BJ (cell line): ENCODE data around the gene ADIRF. TPM values are rescaled to one million over a fixed set of nuclear protein-coding genes. Genes with fewer than 3 reads are reported as not detected.

Experiments
- CTCF ChIA-PET: fragments of 350-600 bp; formaldehyde crosslinking; extraction: SDS; loops from one replicate; lab custom pipeline; 2021; ENCODE audit warnings: antibody characterized with exemption, inconsistent platforms; lab: Yijun Ruan, JAX
- POLR2A ChIA-PET: fragments of 300-600 bp; sonication (Branson Sonifier 250); formaldehyde crosslinking; extraction: SDS; loops from one replicate; lab custom pipeline; 2021; ENCODE audit warnings: antibody characterized with exemption; lab: Charles Lee
- DNase-seq: peaks from one replicate; pipeline ENCODE4 v3.0.0-alpha.2; 2011; ENCODE audit warnings: low read depth
- H3K27me3 ChIP-seq: 2 replicates; pipeline ENCODE4 v1.6.0; 2011; ENCODE audit warnings: low read length; ENCODE audit not compliant: control insufficient read depth, insufficient read depth
- H3K36me3 ChIP-seq: 2 replicates; pipeline ENCODE4 v1.5.1; 2011; ENCODE audit warnings: low read length; ENCODE audit not compliant: control insufficient read depth, insufficient read depth
- H3K4me3 ChIP-seq: 2 replicates; pipeline ENCODE4 v1.5.1; 2011; ENCODE audit warnings: low read depth, mild to moderate bottlenecking, control low read depth, low read length
- polyA plus RNA-seq: library from polyadenylated mRNA; depleted of rRNA; stranded (reverse); fragments of >200 nt; gene quantifications from 2 replicates; pipeline ENCODE4 v1.2.3, GENCODE V29; 2011
- TF ChIP-seq, protein P1 (sequence below): IDR thresholded peaks from 2 replicates; pipeline ENCODE4 v1.5.1; 2011; ENCODE audit warnings: low read depth, mild to moderate bottlenecking, control low read depth, inconsistent platforms, low read length, moderate library complexity; ENCODE audit not compliant: insufficient read depth

The ADIRF gene
- polyA plus RNA-seq, 1 experiment, result 64.4 TPM

DNA sequence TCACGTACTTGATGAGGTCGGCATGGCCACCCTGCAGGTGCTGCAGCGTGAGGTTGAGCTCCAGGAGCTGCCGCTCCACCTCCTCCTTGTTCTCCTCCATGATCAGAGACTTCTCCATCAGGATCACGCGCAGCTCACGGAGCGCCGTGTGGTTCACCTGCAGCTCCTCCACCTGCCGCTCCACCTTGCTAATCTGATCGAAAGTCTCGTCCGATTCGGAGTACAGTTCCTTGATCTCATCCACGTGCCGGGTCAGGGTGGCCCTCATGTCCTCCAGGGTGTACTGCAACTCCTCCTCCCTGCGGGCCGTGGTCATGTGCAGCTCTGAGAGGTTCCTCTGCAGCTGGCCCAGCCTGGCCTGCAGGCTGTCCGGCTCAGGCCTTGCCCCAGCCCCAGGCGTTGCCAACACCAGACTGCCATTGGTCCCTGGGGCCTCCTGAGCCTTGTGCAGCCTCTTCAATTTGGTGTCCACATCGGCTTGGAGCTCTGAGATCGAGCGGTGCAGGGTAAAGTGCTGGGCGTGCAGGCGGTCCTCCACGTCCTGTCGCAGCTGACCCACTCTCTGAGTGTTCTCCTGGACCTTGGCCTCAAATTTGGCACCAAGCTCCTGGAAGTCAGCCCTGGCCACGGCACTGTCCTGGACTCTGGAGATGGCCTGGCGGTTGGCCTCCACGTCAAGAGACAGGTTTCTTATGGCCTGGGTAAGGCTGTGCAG, 24.8 kb upstream of the ADIRF start:
- POLR2A ChIA-PET, result interaction anchor here (0.5 kb wide), 1 partner anchor 25 kb away, joined by 8 read pairs; no protein-coding TSS in a partner anchor

DNA sequence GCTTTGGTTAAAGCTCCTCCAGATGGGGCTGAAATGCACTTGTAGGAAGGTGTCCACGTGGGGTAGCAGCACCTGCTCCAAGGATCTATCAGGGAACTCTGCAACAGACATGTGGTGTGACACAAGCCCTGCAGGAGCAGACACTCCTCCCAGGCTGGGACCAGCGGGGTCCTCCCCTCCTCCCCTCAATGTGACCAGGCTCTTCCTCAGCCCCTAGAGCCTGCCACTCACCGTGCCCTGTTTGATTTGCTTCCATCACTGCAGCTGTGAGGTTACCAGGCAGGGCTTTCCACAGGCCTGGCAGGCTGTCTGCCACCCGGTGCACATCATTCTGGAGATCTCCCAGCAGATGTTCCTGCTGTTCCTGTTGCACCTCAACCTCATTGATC, 24.3 kb upstream of the ADIRF start:
- H3K4me3 ChIP-seq, result no peak overlapping the region
- ChIA-PET CTCF (interaction anchor here (1.9 to 15.4 kb wide), 2 partner anchors 18 to 256 kb away, joined by 8 to 346 read pairs; partner anchors contain the start of genes ADIRF, MMRN2 and SNCG), POLR2A (no interaction called here)
- no peaks in the 10 kb centered on the region for H3K27me3 ChIP-seq
- TF ChIP-seq, protein P1, sequence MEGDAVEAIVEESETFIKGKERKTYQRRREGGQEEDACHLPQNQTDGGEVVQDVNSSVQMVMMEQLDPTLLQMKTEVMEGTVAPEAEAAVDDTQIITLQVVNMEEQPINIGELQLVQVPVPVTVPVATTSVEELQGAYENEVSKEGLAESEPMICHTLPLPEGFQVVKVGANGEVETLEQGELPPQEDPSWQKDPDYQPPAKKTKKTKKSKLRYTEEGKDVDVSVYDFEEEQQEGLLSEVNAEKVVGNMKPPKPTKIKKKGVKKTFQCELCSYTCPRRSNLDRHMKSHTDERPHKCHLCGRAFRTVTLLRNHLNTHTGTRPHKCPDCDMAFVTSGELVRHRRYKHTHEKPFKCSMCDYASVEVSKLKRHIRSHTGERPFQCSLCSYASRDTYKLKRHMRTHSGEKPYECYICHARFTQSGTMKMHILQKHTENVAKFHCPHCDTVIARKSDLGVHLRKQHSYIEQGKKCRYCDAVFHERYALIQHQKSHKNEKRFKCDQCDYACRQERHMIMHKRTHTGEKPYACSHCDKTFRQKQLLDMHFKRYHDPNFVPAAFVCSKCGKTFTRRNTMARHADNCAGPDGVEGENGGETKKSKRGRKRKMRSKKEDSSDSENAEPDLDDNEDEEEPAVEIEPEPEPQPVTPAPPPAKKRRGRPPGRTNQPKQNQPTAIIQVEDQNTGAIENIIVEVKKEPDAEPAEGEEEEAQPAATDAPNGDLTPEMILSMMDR, result no peak
- no peak for DNase-seq
- no peaks in the 10 kb centered on the region for H3K36me3 ChIP-seq

More for the DNA sequence above, 24.8 kb upstream of the ADIRF start:
- Histone ChIP-seq H3K4me3 (no peak overlapping the region), H3K27me3 (no peaks in the 10 kb centered on the region), H3K36me3 (no peaks in the 10 kb centered on the region)
- CTCF ChIA-PET, result interaction anchor here (1.9 to 15.4 kb wide), 2 partner anchors 18 to 255 kb away, joined by 8 to 346 read pairs; partner anchors contain the start of genes ADIRF, MMRN2 and SNCG
- DNase-seq, result no peak
- TF ChIP-seq, protein P1, result no peak

DNA sequence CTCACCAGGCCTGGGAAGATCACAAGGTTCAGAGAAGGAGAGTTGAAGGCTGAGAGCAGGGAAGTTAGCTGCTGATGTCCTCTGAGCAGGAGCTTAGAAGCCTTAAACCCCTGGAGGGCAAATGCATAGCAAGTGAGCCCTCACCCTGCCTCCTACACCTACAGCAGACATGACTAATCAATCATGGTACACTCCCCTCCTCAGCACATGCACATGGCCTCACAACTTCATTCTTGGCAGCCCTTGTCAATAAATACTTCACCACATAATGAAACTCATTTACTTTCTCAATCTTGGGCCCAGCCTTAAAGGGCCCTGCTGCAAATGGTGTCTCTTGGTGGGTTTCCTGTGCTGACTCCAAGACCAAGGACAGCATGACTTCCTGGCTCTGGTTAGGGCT, 23.8 kb upstream of the ADIRF start:
- CTCF ChIA-PET, result interaction anchor here (15.4 kb wide), 1 partner anchor 17 kb away, joined by 346 read pairs; the partner anchor contains the start of genes ADIRF, MMRN2 and SNCG
- Histone ChIP-seq H3K36me3 (no peaks in the 10 kb centered on the region), H3K27me3 (no peaks in the 10 kb centered on the region), H3K4me3 (no peak overlapping the region)
- POLR2A ChIA-PET, result no interaction called here
- TF ChIP-seq, protein P1, result no peak
- DNase-seq, result no peak

DNA sequence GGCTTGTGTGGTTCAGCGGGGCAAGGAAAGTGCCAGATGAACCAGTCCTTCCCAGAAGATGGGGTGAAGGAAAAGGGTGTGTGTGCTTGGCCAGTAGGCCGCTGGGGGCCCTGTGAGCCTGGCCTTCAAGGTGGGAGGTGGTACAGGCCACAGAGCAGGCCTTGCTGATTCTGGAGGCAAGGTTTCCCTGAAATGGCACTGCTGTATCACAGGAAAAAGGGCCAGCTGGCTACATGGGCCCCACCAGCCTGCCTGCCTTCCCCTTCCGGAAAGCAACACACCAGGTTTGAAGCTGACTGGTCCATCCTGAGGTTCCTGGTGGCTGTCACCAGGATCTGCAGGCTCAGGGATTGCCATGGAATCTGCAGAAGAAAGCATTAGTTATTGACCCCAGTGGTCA, 23.4 kb upstream of the ADIRF start:
- no peak overlapping the region for H3K4me3 ChIP-seq
- DNase-seq, result no peak
- H3K36me3 ChIP-seq, result no peaks in the 10 kb centered on the region
- ChIA-PET CTCF (interaction anchor here (1.3 to 15.4 kb wide), 2 partner anchors 12 to 17 kb away, joined by 4 to 346 read pairs; partner anchors contain the start of genes ADIRF, MMRN2 and SNCG), POLR2A (no interaction called here)
- TF ChIP-seq, protein P1, result no peak
- H3K27me3 ChIP-seq, result no peaks in the 10 kb centered on the region
